DND-41 (cell line): ENCODE data around the gene MRPL27.

ENCODE experiments used
- EZH2 ChIP-seq: IDR thresholded peaks from 3 replicates; pipeline ENCODE4 v1.6.1; 2012; ENCODE audit warnings: borderline replicate concordance, low read depth, mild to moderate bottlenecking, moderate library complexity, low read length, inconsistent platforms; ENCODE audit not compliant: severe bottlenecking
- TF ChIP-seq, protein P1 (sequence below): IDR thresholded peaks from 2 replicates; pipeline ENCODE4 v1.5.1; 2012; ENCODE audit warnings: borderline replicate concordance, low read length, moderate library complexity, mild to moderate bottlenecking; ENCODE audit not compliant: poor library complexity, severe bottlenecking; ENCODE audit errors: extremely low read depth

DNA sequence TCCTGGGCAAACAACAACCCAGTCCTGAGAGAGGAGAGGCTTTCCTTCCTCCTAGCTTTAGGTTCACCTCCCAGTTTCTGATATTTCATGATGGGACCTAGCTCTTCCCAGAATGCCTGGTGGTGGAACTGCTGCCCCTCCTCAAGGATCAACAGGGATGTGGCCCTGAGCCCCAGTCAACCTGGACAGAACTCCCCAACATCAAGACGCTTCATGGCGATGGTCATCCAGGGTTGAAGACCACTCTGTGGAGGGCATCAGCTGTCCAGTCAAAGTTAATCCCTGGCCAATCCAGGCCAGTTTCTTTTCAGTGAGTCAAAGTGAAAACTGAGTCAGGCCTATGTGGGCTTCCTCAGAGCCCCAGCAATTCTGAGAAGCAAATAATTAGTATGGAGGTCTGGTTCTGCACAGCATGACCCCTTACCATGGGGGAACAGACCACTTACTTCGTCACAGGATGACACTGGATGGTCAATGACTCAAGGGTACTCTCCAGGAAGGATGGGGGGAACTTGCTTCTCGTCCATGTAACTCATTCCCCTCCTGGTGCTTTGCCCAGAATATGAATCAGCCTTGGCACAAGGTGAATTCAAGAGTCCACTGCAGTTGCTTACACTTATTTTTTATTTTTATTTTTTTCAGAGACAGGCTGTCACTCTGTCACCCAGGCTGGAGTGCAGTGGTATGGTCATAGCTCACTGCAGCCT lies 41.7 kb downstream of the MRPL27 start:
- TF ChIP-seq, protein P1, sequence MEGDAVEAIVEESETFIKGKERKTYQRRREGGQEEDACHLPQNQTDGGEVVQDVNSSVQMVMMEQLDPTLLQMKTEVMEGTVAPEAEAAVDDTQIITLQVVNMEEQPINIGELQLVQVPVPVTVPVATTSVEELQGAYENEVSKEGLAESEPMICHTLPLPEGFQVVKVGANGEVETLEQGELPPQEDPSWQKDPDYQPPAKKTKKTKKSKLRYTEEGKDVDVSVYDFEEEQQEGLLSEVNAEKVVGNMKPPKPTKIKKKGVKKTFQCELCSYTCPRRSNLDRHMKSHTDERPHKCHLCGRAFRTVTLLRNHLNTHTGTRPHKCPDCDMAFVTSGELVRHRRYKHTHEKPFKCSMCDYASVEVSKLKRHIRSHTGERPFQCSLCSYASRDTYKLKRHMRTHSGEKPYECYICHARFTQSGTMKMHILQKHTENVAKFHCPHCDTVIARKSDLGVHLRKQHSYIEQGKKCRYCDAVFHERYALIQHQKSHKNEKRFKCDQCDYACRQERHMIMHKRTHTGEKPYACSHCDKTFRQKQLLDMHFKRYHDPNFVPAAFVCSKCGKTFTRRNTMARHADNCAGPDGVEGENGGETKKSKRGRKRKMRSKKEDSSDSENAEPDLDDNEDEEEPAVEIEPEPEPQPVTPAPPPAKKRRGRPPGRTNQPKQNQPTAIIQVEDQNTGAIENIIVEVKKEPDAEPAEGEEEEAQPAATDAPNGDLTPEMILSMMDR = no peak
- no peak for TF ChIP-seq EZH2
